HG03108 (cell line): Measurements from ENCODE around the gene LRP8.
A peak's percentile ranks its signal among the peaks of the same experiment; 100 is the strongest.

Experiments
- ATAC-seq: cut with Tn5 transposase; IDR thresholded peaks from one replicate; pipeline ENCODE4 v1.9.1; 2021; ENCODE audit warnings: moderate library complexity; ENCODE audit not compliant: unreplicated experiment

LRP8 gene

DNA sequence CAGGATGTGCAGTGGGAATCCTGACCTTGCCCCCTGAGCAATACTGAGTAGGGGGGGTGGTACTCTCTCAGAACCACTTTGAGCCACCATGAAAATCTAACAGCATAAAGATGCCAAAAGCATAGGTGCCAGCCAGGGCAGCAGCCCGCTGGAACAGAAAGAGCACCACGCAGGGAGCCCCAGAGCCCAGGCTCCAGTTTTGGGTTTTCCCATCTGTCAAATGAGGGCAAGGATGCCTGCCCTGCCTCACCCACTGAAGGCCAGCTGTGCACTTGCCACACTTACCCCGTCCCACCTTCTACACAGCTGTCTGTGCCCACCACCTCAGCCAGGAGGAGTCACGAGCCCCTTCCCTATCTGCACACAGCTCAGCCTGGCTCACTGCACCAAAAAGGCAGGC lies 20.8 kb downstream of the LRP8 start:
- ATAC-seq: no peak

DNA sequence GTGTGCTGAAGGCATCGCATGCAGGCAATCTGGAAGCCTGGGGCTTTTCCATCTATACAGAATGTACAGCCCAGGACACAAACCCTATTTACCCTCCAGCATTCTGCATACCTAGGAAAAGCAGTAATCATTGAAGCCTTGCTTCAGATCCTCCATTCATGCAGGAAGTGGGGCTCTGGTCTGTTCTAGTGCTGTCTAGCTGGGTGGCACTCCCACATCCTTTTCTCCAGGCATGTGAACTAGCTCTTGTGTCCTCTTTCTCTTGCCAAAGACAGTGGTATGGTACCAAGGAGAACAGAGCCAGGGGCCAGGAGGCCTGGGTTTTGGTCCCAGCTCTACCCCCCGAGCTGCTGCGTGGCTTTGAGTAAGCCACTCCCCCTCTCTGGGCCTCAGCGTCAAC lies 21.7 kb downstream of the LRP8 start:
- ATAC-seq: no peak

DNA sequence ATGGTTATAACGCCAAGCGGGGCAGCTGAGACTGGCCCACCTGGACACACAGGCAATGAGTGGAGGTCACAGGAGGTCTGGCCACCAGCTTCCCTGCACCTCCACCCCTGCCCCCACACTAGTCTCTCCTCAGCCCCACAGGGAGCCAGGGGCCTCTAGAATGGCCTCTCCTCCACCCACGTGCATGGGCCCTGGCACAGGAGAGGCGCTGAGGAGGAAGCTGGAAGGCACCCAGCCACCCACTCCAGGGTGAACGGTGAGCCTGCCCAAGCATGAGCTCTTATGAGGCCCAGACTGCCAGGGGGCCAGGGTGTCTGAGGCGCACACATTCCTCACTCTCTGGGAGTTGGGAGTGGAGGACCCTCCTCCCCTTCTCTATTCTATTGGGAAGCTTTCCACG lies 22.2 kb downstream of the LRP8 start:
- no peak for ATAC-seq

DNA sequence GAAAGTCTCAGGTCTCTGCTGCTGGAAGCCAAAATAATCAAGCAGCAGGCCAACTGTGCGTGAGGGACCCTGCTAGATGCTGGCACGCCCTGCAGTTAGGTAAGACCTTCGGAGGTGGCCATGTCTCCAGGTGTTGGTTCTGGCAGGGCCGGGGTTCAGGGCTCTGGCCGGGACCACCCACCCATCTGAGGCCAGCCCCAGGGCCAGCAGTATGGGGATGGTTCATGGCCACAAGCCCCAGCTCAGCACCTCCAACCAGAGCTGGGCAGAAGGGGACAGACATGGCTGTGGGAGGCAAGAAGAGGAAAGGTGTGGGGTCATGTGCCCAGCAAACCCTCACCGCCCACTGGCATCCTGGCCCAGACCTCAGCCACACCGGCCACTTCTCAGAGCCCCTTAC lies 23.3 kb downstream of the LRP8 start:
- no peak for ATAC-seq

DNA sequence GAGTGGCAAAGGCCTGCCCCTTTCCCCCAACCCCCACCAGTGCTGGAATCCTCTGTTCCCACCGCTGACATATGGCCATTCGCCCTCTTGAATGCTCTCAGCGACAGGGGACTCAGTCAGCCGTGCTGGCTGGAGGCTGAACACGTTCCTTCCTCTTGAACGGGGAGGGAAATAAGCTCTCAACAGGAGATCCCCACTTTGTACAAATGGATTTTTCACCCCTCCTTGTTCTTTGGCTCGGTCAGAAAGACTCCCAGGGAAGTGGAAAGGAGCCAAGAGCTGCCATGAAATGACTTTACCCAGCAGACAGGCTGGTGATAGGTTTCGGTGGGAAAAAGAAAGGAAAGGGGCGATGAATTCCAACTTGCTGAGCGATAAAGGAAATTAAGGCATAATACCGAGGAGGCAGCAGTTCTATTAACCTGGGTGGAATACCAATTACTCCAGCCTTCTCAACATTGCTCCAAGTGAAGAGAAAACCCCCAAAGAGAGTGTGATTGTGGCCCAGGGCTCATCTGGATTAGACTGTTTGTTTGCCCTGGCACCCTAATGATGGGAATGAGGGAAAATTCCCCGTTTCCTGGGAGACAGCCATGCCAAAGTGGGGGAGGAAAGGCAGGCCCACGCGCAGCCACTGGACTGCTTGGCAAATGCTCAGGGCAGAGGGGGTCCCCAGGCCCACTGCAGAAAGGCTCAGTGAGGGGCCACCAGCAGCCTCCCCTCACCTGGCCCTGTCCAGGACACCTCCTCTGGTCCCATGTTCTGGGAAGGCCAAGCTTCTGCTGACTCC lies 23.9 kb downstream of the LRP8 start:
- ATAC-seq: no peak

DNA sequence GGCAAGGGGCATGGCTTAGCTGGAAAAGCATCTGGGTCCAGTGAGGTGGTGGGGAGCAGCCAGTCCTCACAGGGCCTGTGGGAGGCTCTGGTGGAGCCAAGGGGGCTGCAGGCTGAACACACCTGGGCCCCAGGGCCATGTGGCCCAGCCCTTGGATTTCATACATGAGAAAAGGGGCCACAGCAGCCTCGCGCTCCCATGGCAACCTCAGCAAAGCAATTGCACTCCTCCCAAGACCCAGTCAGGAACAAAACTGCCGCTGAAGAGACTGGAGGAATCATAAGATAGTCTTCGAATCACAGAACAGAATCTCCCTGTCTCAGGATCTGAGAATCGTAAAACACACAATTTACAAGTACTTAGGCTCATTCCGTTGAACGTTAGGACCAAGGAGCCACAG lies 24.6 kb downstream of the LRP8 start:
- ATAC-seq: no peak

DNA sequence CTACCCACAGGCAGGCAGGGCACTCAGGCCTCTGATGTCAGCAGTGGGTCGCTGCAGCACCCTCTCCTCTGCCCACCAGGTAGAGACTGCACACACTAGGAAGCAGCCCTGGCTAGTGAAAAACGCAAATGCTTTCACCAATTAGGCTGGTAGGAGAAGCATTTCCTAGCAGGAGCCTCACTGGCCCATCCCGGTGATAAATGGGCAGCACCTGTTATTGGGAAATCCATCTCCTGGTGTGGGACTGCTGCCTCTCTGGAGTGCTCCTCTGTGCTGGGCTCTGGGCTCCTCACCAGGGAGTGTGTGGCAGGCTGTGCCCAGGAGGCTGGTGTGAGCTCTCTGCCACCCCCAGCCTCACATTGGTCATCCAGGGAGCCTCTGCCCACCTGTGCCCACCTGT lies 28.6 kb downstream of the LRP8 start:
- ATAC-seq: no peak

DNA sequence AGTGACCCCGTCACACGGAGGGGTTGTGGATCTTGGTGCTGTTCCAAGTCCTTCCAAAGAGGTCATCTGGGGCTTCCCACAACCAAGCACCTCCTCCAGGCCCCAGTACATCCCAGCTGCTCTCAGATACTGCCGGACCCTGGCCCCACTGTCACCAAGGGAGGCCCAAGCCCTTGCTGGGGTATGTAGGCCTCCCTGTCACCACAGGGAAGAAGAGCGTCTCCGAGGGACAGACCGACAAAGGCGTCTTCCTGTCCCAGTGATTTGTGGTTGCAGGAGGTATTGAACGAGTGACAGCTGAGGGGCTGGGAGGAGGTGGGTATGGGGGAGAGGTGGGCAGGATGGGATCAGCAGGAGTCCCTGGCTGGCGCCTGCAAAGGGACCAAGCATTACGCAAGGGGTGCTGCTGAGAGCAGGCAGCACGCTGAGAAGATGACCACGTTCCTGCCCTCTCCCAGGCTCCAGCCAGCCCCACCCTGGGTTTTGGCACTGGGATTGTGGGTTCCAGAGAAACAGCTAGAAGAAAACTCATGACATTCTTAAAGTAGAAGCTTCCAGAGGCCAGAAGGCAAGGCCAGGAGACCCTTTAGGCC lies 29.7 kb downstream of the LRP8 start:
- no peak for ATAC-seq

DNA sequence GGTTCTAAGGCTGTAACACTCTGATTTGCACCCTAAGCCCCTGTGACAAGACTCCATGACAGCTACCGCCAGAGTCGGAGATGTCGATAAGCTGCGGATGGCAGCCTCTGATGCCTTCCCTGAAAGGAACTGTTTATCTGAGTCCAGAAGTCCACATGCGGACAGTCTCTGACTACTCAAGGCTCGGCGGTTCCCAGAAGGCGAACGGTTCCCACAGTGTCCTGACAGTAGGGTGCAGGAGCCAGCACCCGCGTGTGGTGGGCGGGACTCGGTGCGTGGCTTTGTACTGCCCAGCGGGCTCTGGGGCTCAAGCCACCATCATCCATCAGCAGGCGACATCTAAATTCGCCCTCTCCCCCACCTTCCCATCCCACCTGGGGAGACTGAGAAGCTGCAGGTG lies 30.7 kb downstream of the LRP8 start:
- no peak for ATAC-seq

DNA sequence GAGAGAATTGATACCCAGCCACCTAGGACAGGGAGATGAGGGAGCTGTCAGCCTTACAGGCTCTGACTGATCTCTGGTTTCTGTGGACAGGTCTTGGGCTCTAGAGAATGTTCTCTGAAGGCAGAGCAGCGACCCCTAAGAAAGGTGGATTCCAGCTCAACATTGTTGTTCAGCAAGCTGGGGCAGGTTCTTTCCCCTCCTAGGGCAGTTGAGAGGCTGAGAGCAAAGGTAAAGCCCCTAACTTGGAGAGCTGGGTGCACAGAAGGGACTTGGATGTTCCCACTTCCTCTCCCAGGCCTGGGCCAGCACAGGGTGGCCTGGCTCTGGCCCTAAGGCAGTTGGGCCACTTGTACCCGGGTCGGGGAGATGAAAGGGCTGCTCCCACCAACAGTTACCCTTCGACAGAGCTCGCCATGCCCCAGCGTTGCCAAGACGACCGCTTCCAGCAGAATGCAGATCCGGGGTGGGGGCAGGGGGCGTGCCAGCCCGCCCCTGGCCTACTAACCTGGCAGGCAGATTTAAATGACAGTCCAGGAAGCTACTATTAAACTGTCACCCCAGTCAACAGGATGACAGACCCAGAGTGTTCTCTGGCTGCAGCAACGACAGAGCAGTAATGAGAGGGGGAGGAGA lies 31.6 kb downstream of the LRP8 start:
- ATAC-seq: no peak

DNA sequence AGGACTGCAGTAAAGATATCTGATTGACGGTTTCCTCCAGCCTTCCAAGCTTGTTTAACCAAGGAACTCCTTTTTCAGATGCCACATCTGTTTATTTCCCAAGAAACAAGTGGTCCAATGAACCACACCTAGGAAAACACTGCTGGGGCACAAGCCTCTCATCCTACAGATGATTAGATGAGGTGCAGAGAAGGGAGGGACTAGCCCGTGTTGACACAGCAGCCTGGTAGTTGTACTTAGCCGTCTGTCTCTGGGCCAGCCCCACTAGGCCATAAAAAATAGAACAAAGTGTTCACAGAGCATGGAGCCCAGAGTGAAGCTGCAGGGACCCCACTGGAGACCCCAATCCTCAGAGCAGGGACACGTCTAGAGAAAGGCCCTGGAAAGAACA lies 32.1 kb downstream of the LRP8 start:
- ATAC-seq: no peak

DNA sequence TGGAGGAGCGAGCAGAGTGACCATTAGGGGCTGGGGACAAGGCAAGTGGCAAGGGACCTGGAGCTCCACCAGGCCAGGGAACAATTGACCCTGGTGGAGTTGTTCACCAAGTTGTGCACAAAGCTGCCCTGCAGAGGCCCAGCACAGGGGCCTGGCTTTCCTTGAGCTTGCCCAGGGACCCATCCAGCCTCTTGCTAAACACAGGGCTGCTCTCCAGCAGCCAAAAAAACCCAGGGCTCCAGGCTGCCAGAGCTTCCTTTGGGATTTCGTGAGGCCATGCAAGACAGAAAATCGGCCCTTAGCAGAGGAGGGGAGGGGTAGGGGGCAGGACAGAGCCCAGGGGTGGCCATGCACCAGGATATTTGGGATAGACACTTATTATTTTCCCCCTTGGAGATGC lies 32.6 kb downstream of the LRP8 start:
- no peak for ATAC-seq

DNA sequence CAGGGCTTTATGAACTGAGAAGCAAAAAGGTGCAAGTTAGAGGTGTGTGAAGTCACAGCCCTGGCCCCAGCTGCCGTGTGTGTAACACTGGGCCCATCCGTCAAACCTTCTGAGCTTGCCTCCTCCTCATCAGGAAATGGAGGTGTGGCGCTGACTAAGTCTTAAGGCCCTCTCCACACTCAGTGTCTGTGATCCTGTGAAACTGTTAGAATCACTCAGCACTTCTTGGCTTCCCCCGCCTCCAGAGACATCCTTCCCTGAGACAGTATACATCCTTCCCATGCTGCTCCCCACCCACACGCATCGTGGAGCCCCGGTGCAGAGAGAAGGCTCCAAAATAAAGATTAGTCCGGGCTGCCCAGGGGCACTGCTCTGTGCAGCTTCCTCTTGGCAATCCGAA lies 33.3 kb downstream of the LRP8 start:
- ATAC-seq: no peak

DNA sequence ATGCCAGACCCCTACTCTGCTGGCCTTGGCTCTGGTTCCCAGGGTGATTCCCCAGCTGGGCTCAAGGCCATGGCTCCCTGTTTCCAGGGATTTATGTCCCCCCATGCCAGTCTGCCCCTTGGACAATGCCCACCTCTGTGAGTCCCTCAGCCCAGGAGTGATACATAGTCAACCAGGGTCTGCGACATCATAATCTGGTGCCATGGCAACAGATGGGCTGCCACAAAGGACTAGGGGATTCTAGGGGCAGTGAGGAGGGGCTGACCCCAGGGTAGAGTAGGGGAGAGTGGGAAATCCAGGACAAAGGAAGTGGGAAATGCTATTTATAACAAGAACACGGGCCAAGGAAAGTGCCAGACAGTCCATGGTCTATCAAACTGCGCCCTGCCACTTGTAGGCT lies 33.8 kb downstream of the LRP8 start:
- ATAC-seq: no peak

DNA sequence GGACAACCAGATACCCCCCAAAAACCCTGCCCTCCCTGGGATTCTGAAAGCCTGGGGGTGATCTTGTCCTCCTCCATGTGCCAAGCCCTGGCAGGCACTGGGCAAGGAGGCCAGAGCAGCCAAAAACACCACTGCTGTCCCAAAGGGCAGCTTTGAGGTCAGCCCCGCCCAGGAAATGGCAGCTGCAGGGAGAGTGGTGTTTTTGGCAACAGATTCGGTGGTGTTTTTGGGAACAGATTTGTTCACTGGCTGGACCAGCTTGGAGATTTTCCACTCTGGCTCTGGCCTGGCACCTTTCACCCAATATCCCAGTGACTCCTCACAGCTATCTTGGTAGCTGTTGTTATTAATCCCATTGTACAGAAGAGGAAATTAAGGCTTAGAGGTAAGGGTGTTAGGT lies 34.7 kb downstream of the LRP8 start:
- ATAC-seq: peak; percentile 17

DNA sequence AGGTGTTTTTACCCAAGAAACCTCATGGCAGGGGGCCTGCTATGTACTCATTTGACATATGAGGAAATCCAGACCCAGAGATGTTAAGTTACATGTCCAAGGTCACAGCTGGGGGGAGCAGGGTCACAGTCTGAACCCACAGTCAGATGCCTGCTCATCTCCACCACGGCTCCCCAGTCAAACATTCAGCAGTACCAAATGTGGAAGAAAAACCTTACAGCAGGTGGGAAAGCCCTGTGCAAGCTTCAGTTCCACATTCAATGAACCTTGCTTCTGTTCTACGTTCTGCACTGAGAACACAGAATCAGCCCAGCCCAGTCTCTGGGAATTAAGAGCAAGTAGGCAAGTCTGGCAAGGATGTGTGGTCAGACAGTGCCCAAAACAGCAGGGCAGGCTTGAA lies 35.2 kb downstream of the LRP8 start:
- ATAC-seq: peak; percentile 39

DNA sequence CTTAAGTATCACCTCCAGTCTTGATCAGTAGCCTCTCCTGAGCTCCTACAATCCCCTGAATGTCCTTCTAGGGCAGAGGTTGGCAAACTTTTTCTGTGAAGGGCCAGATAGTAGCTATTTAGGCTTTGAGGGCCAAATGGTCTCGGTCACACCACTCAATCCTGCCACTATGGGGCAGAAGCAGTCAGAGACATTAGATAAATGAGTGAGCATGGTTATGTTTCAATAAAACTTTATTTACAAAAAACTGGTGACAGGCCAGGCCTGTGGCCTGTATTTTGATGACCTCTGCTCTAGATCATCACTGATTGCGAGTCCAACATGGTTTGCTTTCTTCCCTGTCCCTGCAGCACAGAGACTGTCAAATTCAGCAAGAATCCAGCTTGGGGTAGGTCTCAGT lies 36.3 kb downstream of the LRP8 start:
- ATAC-seq: no peak

DNA sequence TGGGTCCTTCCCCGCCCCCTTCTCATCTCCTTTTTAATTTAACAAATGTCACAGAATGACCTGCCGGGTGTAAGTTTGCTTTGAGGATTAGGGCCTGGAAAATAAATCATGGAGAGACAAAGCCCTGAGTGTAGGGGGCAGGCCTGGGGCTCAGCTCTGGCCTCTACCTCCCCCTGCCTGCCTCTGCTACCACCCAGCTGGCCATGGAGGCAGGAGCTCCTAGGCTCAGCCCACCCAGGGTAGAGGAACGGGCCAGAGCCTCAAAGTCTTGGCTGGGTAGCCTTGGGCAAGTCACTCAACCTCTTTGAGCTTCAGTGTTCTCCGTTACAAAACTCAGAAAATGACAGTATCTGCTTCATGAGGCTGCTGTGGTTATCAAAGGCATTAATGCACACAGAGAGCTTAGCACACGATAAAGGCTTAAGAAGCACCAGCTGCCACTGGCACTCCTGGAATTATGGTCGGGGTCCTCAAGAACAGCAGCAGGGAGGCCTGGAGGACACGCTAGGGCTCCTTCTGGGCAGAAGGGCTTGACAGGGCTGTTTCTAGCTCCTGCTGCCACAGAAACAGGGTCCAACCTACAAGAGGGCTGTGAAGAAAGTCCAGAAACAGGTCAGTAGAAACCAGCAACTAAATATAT lies 39.0 kb downstream of the LRP8 start:
- ATAC-seq: no peak

DNA sequence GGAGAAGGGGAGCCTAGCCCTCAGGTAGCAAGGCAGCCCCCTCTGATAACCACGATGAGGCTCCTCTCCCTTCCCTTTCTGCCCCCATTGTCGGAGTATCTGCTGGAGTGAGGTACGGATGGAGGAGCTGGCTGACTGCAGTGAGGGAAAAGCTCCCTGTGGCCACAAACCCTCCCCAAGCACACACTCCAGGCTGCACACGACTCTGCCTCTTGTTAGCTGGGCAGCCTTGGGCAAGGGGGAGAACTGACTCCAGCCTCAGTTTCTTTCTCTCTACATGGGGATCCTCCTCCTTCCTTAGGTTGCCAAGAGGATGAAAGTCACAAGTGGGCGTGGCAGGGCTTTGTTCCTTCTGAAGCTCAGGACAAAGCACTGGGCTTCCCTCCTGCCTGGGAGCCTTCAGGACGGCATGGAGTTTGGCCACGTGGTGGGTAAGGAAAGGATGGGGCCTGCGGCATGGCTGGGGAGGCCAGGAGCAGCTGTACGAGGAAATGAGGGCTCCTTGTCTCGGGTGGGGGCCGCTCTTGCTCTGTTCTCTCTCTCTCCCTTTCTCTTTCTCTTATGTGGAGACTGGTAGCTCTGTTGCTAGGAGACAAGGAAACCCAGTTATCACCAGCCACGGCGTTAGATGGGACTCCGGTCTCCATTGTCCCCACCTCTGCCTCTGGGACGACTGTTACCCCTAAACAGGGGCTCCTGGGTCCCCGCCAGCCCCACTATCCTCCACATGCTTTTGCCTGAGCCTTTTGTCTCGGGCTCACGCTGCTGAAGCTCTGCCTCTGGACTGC lies 39.7 kb downstream of the LRP8 start:
- ATAC-seq: no peak

DNA sequence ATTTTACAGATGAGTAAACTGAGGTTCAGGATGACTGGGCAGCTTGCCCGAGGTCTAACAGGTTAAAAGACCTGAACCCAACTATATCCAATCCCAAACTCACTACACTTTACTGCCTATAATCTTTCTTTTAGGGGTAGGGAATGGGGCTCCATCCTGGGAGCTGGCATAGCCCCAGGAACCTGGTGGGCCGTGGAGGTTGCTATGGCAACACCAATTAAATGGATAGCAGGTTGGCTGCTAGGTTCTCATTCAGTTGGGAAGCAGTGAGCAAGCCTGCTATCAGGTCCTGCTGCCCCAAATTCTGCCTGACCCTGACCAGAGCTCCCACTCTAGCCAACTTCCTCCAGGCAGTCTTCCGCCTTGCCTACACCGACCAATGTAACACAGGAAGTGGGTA lies 40.9 kb downstream of the LRP8 start:
- ATAC-seq: no peak
